ENCODE measurements around the gene PUSL1.

PUSL1 gene

GRCh38 chr1:1330366-1331067 is 22.1 kb downstream of the PUSL1 start:
- Histone ChIP-seq H3K9me3 (ENCODE audit: control insufficient read depth, insufficient read depth, low read depth, low read length) (no peaks in the 10 kb centered on the region), H3K4me1 (ENCODE audit: control insufficient read depth, insufficient read depth, low read length) (no peaks in the 10 kb centered on the region), H3K9ac (ENCODE audit: low read length) (no peak overlapping the region), H3K27ac (ENCODE audit: low read depth, low read length) (no peak overlapping the region), H3K27me3 (ENCODE audit: control insufficient read depth, insufficient read depth, low read length) (no peaks in the 10 kb centered on the region), H3K36me3 (ENCODE audit: control insufficient read depth, insufficient read depth, low read length) (peaks cover 10% of the 10 kb centered on the region; the same call in 1 of the 2 replicates), H3K4me3 (ENCODE audit: low read depth, low read length) (no peak overlapping the region)

GRCh38 chr1:1331068-1331965 is 22.9 kb downstream of the PUSL1 start, which contains the start of gene TAS1R3:
TAS1R3 (plus strand) TSS chr1:1331280; CDS start chr1:1331346, 66 bp downstream.
- H3K27me3 ChIP-seq (ENCODE audit: control insufficient read depth, insufficient read depth, low read length), result no peaks in the 10 kb centered on the region
- H3K4me1 ChIP-seq (ENCODE audit: control insufficient read depth, insufficient read depth, low read length), result no peaks in the 10 kb centered on the region
- H3K4me3 ChIP-seq (ENCODE audit: low read depth, low read length), result no peak within 1 kb of the TSS
- H3K27ac ChIP-seq (ENCODE audit: low read depth, low read length), result no peak within 1 kb of the TSS
- peaks cover 10% of the 10 kb centered on the region; the same call in 1 of the 2 replicates for H3K36me3 ChIP-seq (ENCODE audit: control insufficient read depth, insufficient read depth, low read length)
- no peaks in the 10 kb centered on the region for H3K9me3 ChIP-seq (ENCODE audit: control insufficient read depth, insufficient read depth, low read depth, low read length)
- H3K9ac ChIP-seq (ENCODE audit: low read length), result no peak within 1 kb of the TSS

- no peak overlapping the region for H3K27ac ChIP-seq (ENCODE audit: low read depth, low read length)
- no peaks in the 10 kb centered on the region for H3K4me1 ChIP-seq (ENCODE audit: control insufficient read depth, insufficient read depth, low read length)
- H3K27me3 ChIP-seq (ENCODE audit: control insufficient read depth, insufficient read depth, low read length), result no peaks in the 10 kb centered on the region
- no peaks in the 10 kb centered on the region for H3K9me3 ChIP-seq (ENCODE audit: control insufficient read depth, insufficient read depth, low read depth, low read length)
- H3K4me3 ChIP-seq (ENCODE audit: low read depth, low read length), result no peak overlapping the region
- H3K36me3 ChIP-seq (ENCODE audit: control insufficient read depth, insufficient read depth, low read length), result peaks cover 10% of the 10 kb centered on the region; the same call in 1 of the 2 replicates
- H3K9ac ChIP-seq (ENCODE audit: low read length), result no peak overlapping the region
Measured at GRCh38 chr1:1332031-1332755, 23.8 kb downstream of the PUSL1 start.

GRCh38 chr1:1332774-1333480 is 24.5 kb downstream of the PUSL1 start:
- Histone ChIP-seq H3K9ac (ENCODE audit: low read length) (no peak overlapping the region), H3K27me3 (ENCODE audit: control insufficient read depth, insufficient read depth, low read length) (no peaks in the 10 kb centered on the region), H3K4me3 (ENCODE audit: low read depth, low read length) (no peak overlapping the region), H3K4me1 (ENCODE audit: control insufficient read depth, insufficient read depth, low read length) (no peaks in the 10 kb centered on the region), H3K9me3 (ENCODE audit: control insufficient read depth, insufficient read depth, low read depth, low read length) (no peaks in the 10 kb centered on the region), H3K36me3 (ENCODE audit: control insufficient read depth, insufficient read depth, low read length) (peaks cover 5% of the 10 kb centered on the region; the same call in 1 of the 2 replicates), H3K27ac (ENCODE audit: low read depth, low read length) (no peak overlapping the region)

GRCh38 chr1:1333551-1334241 is 25.3 kb downstream of the PUSL1 start:
- no peaks in the 10 kb centered on the region for H3K9me3 ChIP-seq (ENCODE audit: control insufficient read depth, insufficient read depth, low read depth, low read length)
- H3K4me3 ChIP-seq (ENCODE audit: low read depth, low read length), result no peak overlapping the region
- H3K4me1 ChIP-seq (ENCODE audit: control insufficient read depth, insufficient read depth, low read length), result no peaks in the 10 kb centered on the region
- no peak overlapping the region for H3K27ac ChIP-seq (ENCODE audit: low read depth, low read length)
- peaks cover 11% of the 10 kb centered on the region for H3K36me3 ChIP-seq (ENCODE audit: control insufficient read depth, insufficient read depth, low read length)
- no peaks in the 10 kb centered on the region for H3K27me3 ChIP-seq (ENCODE audit: control insufficient read depth, insufficient read depth, low read length)
- no peak overlapping the region for H3K9ac ChIP-seq (ENCODE audit: low read length)

- Histone ChIP-seq H3K9ac (ENCODE audit: low read length) (no peak overlapping the region), H3K27me3 (ENCODE audit: control insufficient read depth, insufficient read depth, low read length) (no peaks in the 10 kb centered on the region), H3K4me1 (ENCODE audit: control insufficient read depth, insufficient read depth, low read length) (no peaks in the 10 kb centered on the region), H3K4me3 (ENCODE audit: low read depth, low read length) (no peak overlapping the region), H3K36me3 (ENCODE audit: control insufficient read depth, insufficient read depth, low read length) (peaks cover 18% of the 10 kb centered on the region), H3K9me3 (ENCODE audit: control insufficient read depth, insufficient read depth, low read depth, low read length) (no peaks in the 10 kb centered on the region), H3K27ac (ENCODE audit: low read depth, low read length) (no peak overlapping the region)
Measured at GRCh38 chr1:1334835-1335234, 26.4 kb downstream of the PUSL1 start.

- Histone ChIP-seq H3K27me3 (ENCODE audit: control insufficient read depth, insufficient read depth, low read length) (no peaks in the 10 kb centered on the region), H3K4me1 (ENCODE audit: control insufficient read depth, insufficient read depth, low read length) (no peaks in the 10 kb centered on the region), H3K27ac (ENCODE audit: low read depth, low read length) (no peak overlapping the region), H3K36me3 (ENCODE audit: control insufficient read depth, insufficient read depth, low read length) (peaks cover 22% of the 10 kb centered on the region), H3K9ac (ENCODE audit: low read length) (no peak overlapping the region), H3K4me3 (ENCODE audit: low read depth, low read length) (no peak overlapping the region), H3K9me3 (ENCODE audit: control insufficient read depth, insufficient read depth, low read depth, low read length) (no peaks in the 10 kb centered on the region)
Measured at GRCh38 chr1:1335283-1335682, 26.9 kb downstream of the PUSL1 start.

GRCh38 chr1:1335792-1336248 is 27.4 kb downstream of the PUSL1 start:
- Histone ChIP-seq H3K36me3 (ENCODE audit: control insufficient read depth, insufficient read depth, low read length) (peaks cover 28% of the 10 kb centered on the region), H3K9ac (ENCODE audit: low read length) (no peak overlapping the region), H3K9me3 (ENCODE audit: control insufficient read depth, insufficient read depth, low read depth, low read length) (no peaks in the 10 kb centered on the region), H3K27ac (ENCODE audit: low read depth, low read length) (no peak overlapping the region), H3K27me3 (ENCODE audit: control insufficient read depth, insufficient read depth, low read length) (no peaks in the 10 kb centered on the region), H3K4me1 (ENCODE audit: control insufficient read depth, insufficient read depth, low read length) (no peaks in the 10 kb centered on the region), H3K4me3 (ENCODE audit: low read depth, low read length) (no peak overlapping the region)

- H3K36me3 ChIP-seq (ENCODE audit: control insufficient read depth, insufficient read depth, low read length), result peaks cover 34% of the 10 kb centered on the region
- no peak overlapping the region for H3K4me3 ChIP-seq (ENCODE audit: low read depth, low read length)
- no peaks in the 10 kb centered on the region for H3K9me3 ChIP-seq (ENCODE audit: control insufficient read depth, insufficient read depth, low read depth, low read length)
- H3K9ac ChIP-seq (ENCODE audit: low read length), result no peak overlapping the region
- no peaks in the 10 kb centered on the region for H3K4me1 ChIP-seq (ENCODE audit: control insufficient read depth, insufficient read depth, low read length)
- H3K27ac ChIP-seq (ENCODE audit: low read depth, low read length), result no peak overlapping the region
- H3K27me3 ChIP-seq (ENCODE audit: control insufficient read depth, insufficient read depth, low read length), result no peaks in the 10 kb centered on the region
Measured at GRCh38 chr1:1336446-1336845, 28.0 kb downstream of the PUSL1 start.

Data from HUES6 (cell line).